ENCODE measurements around the gene GALR1. TPM values are rescaled to one million over a fixed set of nuclear protein-coding genes. Genes with fewer than 3 reads are reported as not detected.

The GALR1 gene
- total and polyA plus RNA-seq, 8 donors: under 0.01 to 1.8 (median 0.30) TPM; not detected in 4

DNA sequence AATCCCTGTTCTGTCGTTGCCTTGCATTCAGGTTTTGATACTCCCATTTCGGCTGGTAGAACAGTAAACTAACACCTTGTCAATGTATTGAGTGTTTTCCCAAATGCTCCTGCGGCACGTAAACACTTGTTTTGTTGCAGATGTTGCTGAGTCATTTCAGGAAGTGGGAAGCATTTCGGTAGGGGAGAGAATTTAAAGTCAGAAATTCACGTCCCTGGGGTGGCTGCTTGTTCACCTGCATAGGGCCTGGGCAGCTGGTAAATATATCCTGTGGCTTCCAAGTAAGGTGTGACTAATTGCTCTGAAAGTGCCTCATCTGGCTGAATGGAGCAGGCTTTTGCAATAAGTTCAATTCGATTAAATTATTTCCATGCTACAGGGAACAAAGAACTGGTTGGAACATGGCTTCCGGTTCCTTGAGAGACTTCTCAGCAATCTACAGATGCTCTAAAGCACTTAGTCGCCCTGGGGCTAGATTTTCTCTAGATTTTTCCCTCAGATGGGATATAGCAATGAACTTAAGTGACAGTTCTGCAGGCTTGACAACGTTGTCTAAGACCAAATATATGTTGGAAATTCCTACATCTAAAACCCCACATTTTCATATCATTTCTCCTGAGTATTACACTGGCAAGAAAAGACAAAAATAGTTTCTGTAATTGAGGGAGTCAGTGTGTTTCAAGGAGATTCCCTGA lies 5.2 kb downstream of the GALR1 start:
- Histone ChIP-seq H3K4me1 (peaks cover 14 to 19% (median 18%) of the 10 kb centered on the region in 4 donors), H3K27ac (no peak overlapping the region), H3K4me3 (no peak overlapping the region), H3K36me3 (no peaks in the 10 kb centered on the region), H3K27me3 (peaks cover 13 to 50% (median 29%) of the 10 kb centered on the region in 3 donors), H3K9me3 (no peaks in the 10 kb centered on the region)
- TF ChIP-seq, protein P1, sequence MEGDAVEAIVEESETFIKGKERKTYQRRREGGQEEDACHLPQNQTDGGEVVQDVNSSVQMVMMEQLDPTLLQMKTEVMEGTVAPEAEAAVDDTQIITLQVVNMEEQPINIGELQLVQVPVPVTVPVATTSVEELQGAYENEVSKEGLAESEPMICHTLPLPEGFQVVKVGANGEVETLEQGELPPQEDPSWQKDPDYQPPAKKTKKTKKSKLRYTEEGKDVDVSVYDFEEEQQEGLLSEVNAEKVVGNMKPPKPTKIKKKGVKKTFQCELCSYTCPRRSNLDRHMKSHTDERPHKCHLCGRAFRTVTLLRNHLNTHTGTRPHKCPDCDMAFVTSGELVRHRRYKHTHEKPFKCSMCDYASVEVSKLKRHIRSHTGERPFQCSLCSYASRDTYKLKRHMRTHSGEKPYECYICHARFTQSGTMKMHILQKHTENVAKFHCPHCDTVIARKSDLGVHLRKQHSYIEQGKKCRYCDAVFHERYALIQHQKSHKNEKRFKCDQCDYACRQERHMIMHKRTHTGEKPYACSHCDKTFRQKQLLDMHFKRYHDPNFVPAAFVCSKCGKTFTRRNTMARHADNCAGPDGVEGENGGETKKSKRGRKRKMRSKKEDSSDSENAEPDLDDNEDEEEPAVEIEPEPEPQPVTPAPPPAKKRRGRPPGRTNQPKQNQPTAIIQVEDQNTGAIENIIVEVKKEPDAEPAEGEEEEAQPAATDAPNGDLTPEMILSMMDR (IDR thresholded peaks at IDR 0.05): no peak
- TF ChIP-seq EP300 (IDR thresholded peaks at IDR 0.05): no peak
- no peak for TF ChIP-seq POLR2AphosphoS5 (IDR thresholded peaks at IDR 0.05)
- no peak for TF ChIP-seq POLR2A (IDR thresholded peaks at IDR 0.05)
- intact Hi-C loops (cut with DNase I; ENCODE audit: low total_unique reads): no loop called here
- DNase-seq: no peak
- 46 to 63% (median 58%) methylated on average over 10 of the region's 10 CpGs for WGBS, 5 donors

DNA sequence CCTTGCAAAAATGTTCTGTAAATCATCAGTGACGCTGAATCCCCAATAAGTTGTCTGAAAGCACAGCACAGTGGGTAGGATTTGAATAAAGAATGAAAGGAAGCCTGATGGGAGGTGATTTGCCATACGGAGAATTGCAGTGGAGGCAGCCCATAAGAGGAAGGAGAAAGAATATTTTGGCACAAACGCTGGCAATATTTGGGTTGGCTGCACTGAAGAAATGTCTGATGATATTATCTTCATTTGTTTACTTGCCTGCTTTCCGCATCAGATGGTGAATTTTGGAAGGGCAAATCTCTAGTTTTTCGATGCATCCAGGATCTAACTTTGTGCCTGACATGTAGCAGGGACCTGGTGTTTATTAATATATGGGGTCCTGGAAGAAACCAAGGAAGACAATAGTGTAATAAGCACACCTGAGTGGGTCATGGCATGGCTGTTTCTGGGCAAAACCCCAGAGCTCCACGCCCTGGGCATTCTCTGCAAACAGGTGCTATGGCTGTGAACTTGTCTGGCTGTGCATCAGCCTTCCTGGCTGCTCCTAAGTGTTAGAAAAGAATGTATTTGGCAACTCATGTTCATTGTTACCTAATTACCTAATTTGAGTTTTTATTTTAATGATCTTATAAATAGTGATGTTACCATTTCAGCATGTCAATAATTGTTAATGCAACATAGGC lies 5.9 kb downstream of the GALR1 start:
- H3K27ac ChIP-seq: no peak overlapping the region
- peaks cover 10 to 43% (median 22%) of the 10 kb centered on the region in 3 donors for H3K27me3 ChIP-seq
- H3K36me3 ChIP-seq: no peaks in the 10 kb centered on the region
- WGBS, 5 donors: 43 to 68% (median 48%) methylated on average over 6 of the region's 6 CpGs
- intact Hi-C loops (cut with DNase I; ENCODE audit: low total_unique reads): no loop called here
- DNase-seq: no peak
- no peaks in the 10 kb centered on the region for H3K9me3 ChIP-seq
- no peak overlapping the region for H3K4me3 ChIP-seq
- TF ChIP-seq POLR2AphosphoS5 (IDR thresholded peaks at IDR 0.05) (no peak), EP300 (IDR thresholded peaks at IDR 0.05) (no peak), POLR2A (IDR thresholded peaks at IDR 0.05) (no peak)
- TF ChIP-seq, protein P1 (IDR thresholded peaks at IDR 0.05): no peak
- peaks cover 8 to 12% (median 11%) of the 10 kb centered on the region in 4 donors for H3K4me1 ChIP-seq

DNA sequence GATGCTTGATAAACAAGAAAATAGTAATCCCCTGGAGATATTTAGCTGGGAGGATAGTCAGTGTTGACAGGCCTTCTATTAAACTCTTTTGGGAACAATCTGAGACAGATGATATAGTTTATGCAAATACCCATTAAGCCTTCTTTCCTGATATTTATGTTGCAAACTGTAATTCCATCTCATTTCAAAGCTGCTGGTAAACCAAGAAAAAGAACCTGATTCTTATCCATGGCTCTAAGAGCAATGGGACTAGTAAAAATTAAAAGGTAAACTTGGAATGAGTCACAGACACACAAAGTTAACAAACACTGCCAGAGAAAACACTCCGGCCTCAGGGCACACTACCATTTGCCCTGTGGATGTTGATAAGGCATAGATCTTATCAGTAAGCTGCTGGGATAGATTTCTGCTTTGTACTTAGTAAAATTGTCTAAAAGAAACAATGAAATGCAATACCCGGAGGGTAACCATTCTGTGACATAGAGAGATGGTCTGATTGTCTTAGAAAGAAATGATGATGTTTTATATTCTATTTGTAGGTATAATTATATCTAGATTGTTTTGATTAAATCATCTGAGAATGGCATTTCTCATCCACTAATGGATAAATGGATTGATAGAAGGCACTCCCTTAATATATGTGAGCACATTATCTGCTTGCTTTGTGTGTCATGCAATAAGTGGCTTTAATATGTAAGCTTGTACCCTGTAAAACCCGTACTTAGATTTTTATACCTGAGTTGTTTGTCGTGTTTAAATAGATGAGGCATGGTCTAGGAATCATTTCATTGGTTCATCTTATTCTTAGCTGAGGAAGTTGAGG lies 13.2 kb downstream of the GALR1 start:
- H3K27ac ChIP-seq: no peak overlapping the region
- H3K4me3 ChIP-seq: no peak overlapping the region
- no peak for DNase-seq
- intact Hi-C loops (cut with DNase I; ENCODE audit: low total_unique reads): no loop called here
- WGBS, 5 donors: 43 to 62% (median 52%) methylated on average over 4 of the region's 4 CpGs
- no peaks in the 10 kb centered on the region for H3K36me3 ChIP-seq
- peaks cover 0 to 18% (median 0%) of the 10 kb centered on the region in 3 donors for H3K27me3 ChIP-seq
- H3K4me1 ChIP-seq: no peaks in the 10 kb centered on the region
- H3K9me3 ChIP-seq: peaks cover 0 to 11% (median 6%) of the 10 kb centered on the region in 4 donors
- TF ChIP-seq POLR2A (IDR thresholded peaks at IDR 0.05) (no peak), POLR2AphosphoS5 (IDR thresholded peaks at IDR 0.05) (no peak), EP300 (IDR thresholded peaks at IDR 0.05) (no peak)
- TF ChIP-seq, protein P1 (IDR thresholded peaks at IDR 0.05): no peak

DNA sequence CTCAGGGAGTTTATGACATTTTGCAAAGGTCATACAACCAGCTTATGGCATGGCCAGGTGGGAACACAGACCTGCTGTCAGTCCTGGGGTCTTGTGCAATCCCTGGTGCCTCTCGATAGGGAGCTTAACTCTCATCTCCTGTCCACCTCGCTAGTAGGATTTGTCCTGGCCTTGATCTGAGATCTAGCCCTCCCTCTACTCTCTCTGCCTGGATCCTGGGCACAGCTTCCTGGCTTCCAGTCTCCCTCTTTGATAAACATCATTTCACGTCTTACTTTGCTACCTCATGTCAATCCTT lies 13.8 kb downstream of the GALR1 start:
- DNase-seq: no peak
- WGBS, 5 donors: 71 to 81% (median 77%) methylated on average over 3 of the region's 3 CpGs
- TF ChIP-seq EP300 (IDR thresholded peaks at IDR 0.05) (no peak), POLR2A (IDR thresholded peaks at IDR 0.05) (no peak)
- no peak overlapping the region for H3K27ac ChIP-seq
- peaks cover 0 to 11% (median 6%) of the 10 kb centered on the region in 4 donors for H3K9me3 ChIP-seq
- no peaks in the 10 kb centered on the region for H3K36me3 ChIP-seq
- intact Hi-C loops (cut with DNase I; ENCODE audit: low total_unique reads): no loop called here
- no peak overlapping the region for H3K4me3 ChIP-seq
- peaks cover 0 to 18% (median 0%) of the 10 kb centered on the region in 3 donors for H3K27me3 ChIP-seq
- H3K4me1 ChIP-seq: no peaks in the 10 kb centered on the region

All from stomach (tissue), 9 donors.